ENCODE data around the gene NCK2.
"Not testable (repeated sequence)": the region's sequence is repeated elsewhere in the genome, so short reads cannot be mapped to it uniquely, and the experiment has no call there.

NCK2 gene

GRCh38 chr2:105894327-105894944 is 149.7 kb downstream of the NCK2 start:
- DNase-seq (ENCODE audit: low spot score): no peak

- DNase-seq (ENCODE audit: low spot score): no peak
Observed at GRCh38 chr2:105895990-105896764, 151.5 kb downstream of the NCK2 start.

- no peak for DNase-seq (ENCODE audit: low spot score)
Observed at GRCh38 chr2:105896765-105897163, 152.1 kb downstream of the NCK2 start.

GRCh38 chr2:105897694-105898093 is 153.0 kb downstream of the NCK2 start:
- DNase-seq (ENCODE audit: low spot score): not testable (repeated sequence)

GRCh38 chr2:105903051-105903674 is 158.5 kb downstream of the NCK2 start:
- no peak for DNase-seq (ENCODE audit: low spot score)

GRCh38 chr2:105904938-105905337 is 160.2 kb downstream of the NCK2 start:
- no peak for DNase-seq (ENCODE audit: low spot score)

GRCh38 chr2:105906481-105906880 is 161.8 kb downstream of the NCK2 start:
- no peak for DNase-seq (ENCODE audit: low spot score)

GRCh38 chr2:105907184-105907583 is 162.5 kb downstream of the NCK2 start:
- no peak for DNase-seq (ENCODE audit: low spot score)

GRCh38 chr2:105909215-105909614 is 164.5 kb downstream of the NCK2 start:
- no peak for DNase-seq (ENCODE audit: low spot score)

- no peak for DNase-seq (ENCODE audit: low spot score)
Observed at GRCh38 chr2:105910497-105911238, 166.0 kb downstream of the NCK2 start.

- no peak for DNase-seq (ENCODE audit: low spot score)
Observed at GRCh38 chr2:105911425-105911824, 166.7 kb downstream of the NCK2 start.

- DNase-seq (ENCODE audit: low spot score): no peak
Observed at GRCh38 chr2:105912081-105912480, 167.4 kb downstream of the NCK2 start.

GRCh38 chr2:105915005-105915558 is 170.4 kb downstream of the NCK2 start:
- DNase-seq (ENCODE audit: low spot score): no peak

- DNase-seq (ENCODE audit: low spot score): no peak
Observed at GRCh38 chr2:105917226-105917625, 172.5 kb downstream of the NCK2 start.

GRCh38 chr2:105917688-105918087 is 173.0 kb downstream of the NCK2 start:
- DNase-seq (ENCODE audit: low spot score): no peak

GRCh38 chr2:105919191-105919811 is 174.6 kb downstream of the NCK2 start:
- DNase-seq (ENCODE audit: low spot score): no peak

- peak; percentile 13 for DNase-seq (ENCODE audit: low spot score)
Observed at GRCh38 chr2:105919826-105920225, 175.1 kb downstream of the NCK2 start.

GRCh38 chr2:105924271-105924670 is 179.6 kb downstream of the NCK2 start:
- no peak for DNase-seq (ENCODE audit: low spot score)

GRCh38 chr2:105924932-105925331 is 180.2 kb downstream of the NCK2 start:
- no peak for DNase-seq (ENCODE audit: low spot score)

GRCh38 chr2:105925390-105925789 is 180.7 kb downstream of the NCK2 start:
- DNase-seq (ENCODE audit: low spot score): no peak

- no peak for DNase-seq (ENCODE audit: low spot score)
Observed at GRCh38 chr2:105926960-105927678, 182.4 kb downstream of the NCK2 start.
